NCI-H1694 treated with DMSO at 0.1 percent for 48 hours (cell line): Measurements from ENCODE around the gene IGDCC3.

Source experiments
- DNase-seq: peaks from one replicate; lab custom pipeline; 2025; lab: John Stamatoyannopoulos, UW

The IGDCC3 gene

GRCh38 chr15:65388306-65389080 is 10.7 kb upstream of the IGDCC3 start:
- no peak for DNase-seq

- no peak for DNase-seq
Measured at GRCh38 chr15:65386886-65387285, 9.1 kb upstream of the IGDCC3 start.

- no peak for DNase-seq
Measured at GRCh38 chr15:65386376-65386775, 8.6 kb upstream of the IGDCC3 start.

- DNase-seq: no peak
Measured at GRCh38 chr15:65385870-65386258, 8.1 kb upstream of the IGDCC3 start.

- peak; percentile 86 for DNase-seq
Measured at GRCh38 chr15:65384895-65385869, 7.4 kb upstream of the IGDCC3 start.

GRCh38 chr15:65384505-65384894 is 6.7 kb upstream of the IGDCC3 start:
- DNase-seq: no peak

- DNase-seq: no peak
Measured at GRCh38 chr15:65383991-65384390, 6.2 kb upstream of the IGDCC3 start.

GRCh38 chr15:65383456-65383855 is 5.7 kb upstream of the IGDCC3 start:
- DNase-seq: no peak

GRCh38 chr15:65382921-65383320 is 5.1 kb upstream of the IGDCC3 start:
- no peak for DNase-seq

- DNase-seq: no peak
Measured at GRCh38 chr15:65382146-65382491, 4.3 kb upstream of the IGDCC3 start.

- no peak for DNase-seq
Measured at GRCh38 chr15:65381445-65382145, 3.8 kb upstream of the IGDCC3 start.

GRCh38 chr15:65379986-65380385 is 2.2 kb upstream of the IGDCC3 start:
- DNase-seq: no peak

- DNase-seq: no peak
Measured at GRCh38 chr15:65377105-65377975, 462 bp downstream of the IGDCC3 start.

- DNase-seq: no peak
Measured at GRCh38 chr15:65376767-65377104, 1.1 kb downstream of the IGDCC3 start.

- no peak for DNase-seq
Measured at GRCh38 chr15:65375871-65376607, 1.8 kb downstream of the IGDCC3 start.

- no peak for DNase-seq
Measured at GRCh38 chr15:65374821-65375401, 2.9 kb downstream of the IGDCC3 start.

GRCh38 chr15:65374334-65374733 is 3.5 kb downstream of the IGDCC3 start:
- DNase-seq: no peak

GRCh38 chr15:65373163-65373651 is 4.6 kb downstream of the IGDCC3 start:
- no peak for DNase-seq

GRCh38 chr15:65372787-65373067 is 5.1 kb downstream of the IGDCC3 start:
- DNase-seq: peak; percentile 38

GRCh38 chr15:65371976-65372786 is 5.6 kb downstream of the IGDCC3 start:
- no peak for DNase-seq
